Suprapubic skin (tissue), 3 donors: ENCODE measurements around the gene KLHL30.

Source experiments
- POLR2A ChIP-seq, 2 donors: fragments of 450-650 bp; IDR thresholded peaks; one replicate each; pipeline ENCODE4 v1.6.1; 2017; ENCODE audit warnings: antibody characterized with exemption in 2 of 2, mild to moderate bottlenecking in 2 of 2, moderate library complexity in 2 of 2
- TF ChIP-seq, protein P1 (sequence below), 2 donors: fragments of 200-600 bp in 1 of 2; fragments of 450-650 bp in 1 of 2; sonication (generic) in 1 of 2; IDR thresholded peaks; one replicate each; pipeline ENCODE4 v1.5.1; 2016 to 2019; ENCODE audit warnings: antibody characterized with exemption in 2 of 2, mild to moderate bottlenecking in 1 of 2, moderate library complexity in 1 of 2

DNA sequence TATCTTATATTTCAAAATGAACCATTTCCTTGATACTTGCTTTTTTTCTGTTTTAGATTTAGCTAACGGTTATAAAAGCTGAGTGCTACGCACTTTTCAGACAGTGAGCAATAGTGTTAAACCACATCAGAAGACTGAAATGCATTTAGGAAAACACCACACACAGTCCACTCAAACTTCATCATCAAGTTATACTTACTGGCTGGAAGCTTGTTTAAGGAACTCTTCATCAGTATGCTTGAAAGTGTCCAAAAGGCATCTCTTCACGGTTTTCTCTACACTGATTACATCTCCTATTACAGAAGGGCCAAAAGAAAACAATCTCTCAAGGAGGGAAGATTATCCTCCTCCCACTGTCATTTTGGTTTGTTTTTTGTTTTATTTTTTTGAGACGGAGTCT is 45.4 kb downstream of the KLHL30 start:
- TF ChIP-seq, protein P1, sequence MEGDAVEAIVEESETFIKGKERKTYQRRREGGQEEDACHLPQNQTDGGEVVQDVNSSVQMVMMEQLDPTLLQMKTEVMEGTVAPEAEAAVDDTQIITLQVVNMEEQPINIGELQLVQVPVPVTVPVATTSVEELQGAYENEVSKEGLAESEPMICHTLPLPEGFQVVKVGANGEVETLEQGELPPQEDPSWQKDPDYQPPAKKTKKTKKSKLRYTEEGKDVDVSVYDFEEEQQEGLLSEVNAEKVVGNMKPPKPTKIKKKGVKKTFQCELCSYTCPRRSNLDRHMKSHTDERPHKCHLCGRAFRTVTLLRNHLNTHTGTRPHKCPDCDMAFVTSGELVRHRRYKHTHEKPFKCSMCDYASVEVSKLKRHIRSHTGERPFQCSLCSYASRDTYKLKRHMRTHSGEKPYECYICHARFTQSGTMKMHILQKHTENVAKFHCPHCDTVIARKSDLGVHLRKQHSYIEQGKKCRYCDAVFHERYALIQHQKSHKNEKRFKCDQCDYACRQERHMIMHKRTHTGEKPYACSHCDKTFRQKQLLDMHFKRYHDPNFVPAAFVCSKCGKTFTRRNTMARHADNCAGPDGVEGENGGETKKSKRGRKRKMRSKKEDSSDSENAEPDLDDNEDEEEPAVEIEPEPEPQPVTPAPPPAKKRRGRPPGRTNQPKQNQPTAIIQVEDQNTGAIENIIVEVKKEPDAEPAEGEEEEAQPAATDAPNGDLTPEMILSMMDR (IDR thresholded peaks at IDR 0.05): no peak
- no peak for TF ChIP-seq POLR2A (IDR thresholded peaks at IDR 0.05)
